DOHH2 (cell line): ENCODE data around the gene ABTB2.

Experiments
- CTCF ChIP-seq: fragments of 200-600 bp; sonication (generic); IDR thresholded peaks from one replicate; pipeline ENCODE4 v1.5.1; 2014; ENCODE audit warnings: antibody characterized with exemption, mild to moderate bottlenecking, low read depth, low read length; ENCODE audit not compliant: poor library complexity, severe bottlenecking
- EZH2phosphoT487 ChIP-seq: fragments of 200-600 bp; sonication (generic); IDR thresholded peaks from 2 replicates; pipeline ENCODE4 v1.6.1; 2017; ENCODE audit warnings: borderline replicate concordance, mild to moderate bottlenecking, antibody characterized with exemption, low read length, moderate library complexity, mixed read lengths

GRCh38 chr11:34394771-34395300 is 37.0 kb upstream of the ABTB2 start:
- TF ChIP-seq CTCF (no peak), EZH2phosphoT487 (no peak)
